HG03457 (cell line): Measurements from ENCODE around the gene GTSF1L.
"Not testable (repeated sequence)": the region's sequence is repeated elsewhere in the genome, so short reads cannot be mapped to it uniquely, and the experiment has no call there.

Experiments used
- ATAC-seq: cut with Tn5 transposase; IDR thresholded peaks from one replicate; pipeline ENCODE4 v1.9.1; 2021; ENCODE audit warnings: moderate number of reproducible peaks; ENCODE audit not compliant: unreplicated experiment

Gene GTSF1L

DNA sequence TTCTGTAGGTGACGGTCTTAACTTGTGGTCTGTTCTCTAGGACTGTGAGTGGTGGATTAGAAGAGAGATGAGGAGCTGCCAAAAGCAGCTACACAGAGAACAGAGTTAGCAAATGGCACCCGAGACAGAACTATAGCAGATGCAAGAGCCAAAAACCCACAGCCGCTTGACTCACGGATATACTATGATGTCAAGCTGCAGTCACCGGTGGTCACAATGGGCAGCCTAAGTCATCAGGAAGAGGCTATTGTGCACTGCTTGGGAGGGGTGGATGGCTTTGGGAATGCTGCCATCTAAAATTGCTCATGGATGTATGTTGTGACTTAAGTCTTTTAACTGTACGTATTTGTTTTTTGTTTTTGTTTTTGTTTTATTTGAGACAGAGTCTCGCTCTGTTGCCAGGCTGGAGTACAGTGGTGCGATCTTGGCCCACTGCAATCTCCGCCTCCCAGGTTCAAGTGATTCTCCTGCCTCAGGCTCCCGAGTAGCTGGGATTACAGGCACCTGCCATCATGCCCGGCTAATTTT, at the start of gene GTSF1L:
Gene GTSF1L, minus strand, starts transcription at position 192 of the 528 bp plus-strand sequence. CDS start 308 bp downstream, outside the sequence.
- ATAC-seq: no peak

DNA sequence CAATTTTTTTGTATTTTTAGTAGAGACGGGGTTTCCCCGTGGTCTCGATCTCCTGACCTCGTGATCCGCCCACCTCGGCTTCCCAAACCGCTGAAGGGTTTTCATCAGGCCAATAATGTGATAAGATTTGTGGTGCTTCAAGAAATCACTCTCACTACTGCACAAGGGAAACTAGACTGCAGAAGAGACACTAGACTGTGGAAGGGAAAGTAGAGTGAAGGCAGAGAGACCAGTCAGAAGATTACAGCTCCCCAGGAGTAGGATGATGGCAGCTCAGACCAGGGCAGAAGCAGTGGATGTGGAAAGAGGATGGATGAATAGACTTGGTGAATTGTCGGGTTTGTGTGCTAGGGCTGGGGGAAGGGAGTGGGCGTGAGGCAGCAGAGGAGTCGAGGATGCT, 48.0 kb upstream of the GTSF1L start:
- no peak for ATAC-seq

DNA sequence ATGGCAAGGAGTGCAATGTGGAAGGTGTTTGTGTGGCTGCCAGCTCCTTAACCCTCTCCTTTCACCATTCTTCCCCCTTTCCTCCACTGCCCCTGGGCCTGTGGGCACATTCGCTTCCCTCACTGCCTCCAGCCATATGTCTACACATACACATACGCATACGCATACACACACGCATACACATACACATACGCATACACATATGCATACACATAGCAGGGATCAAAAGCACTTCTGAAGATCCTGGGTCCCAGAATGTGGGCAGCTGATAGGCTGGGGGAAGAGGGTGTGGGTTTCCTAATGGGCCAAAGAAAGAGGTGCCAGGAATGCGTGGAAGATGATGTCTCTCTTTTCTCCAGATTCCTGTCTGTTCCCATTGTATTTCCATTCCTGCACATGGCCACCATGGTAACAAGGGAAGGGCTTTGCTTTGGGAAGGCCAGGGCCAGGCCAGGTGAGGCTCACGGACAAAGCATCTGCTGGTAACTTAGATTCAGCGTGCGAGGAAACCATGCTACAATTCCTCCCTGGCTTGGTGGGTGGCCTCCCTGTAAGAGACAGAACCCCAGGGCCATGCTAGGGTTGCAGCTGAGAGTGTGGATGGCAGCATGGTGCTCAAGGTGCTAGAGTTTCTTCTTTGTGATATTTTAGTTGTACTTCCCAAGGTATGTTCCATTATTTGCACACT, 44.8 kb upstream of the GTSF1L start:
- ATAC-seq: no peak

GRCh38 chr20:43770342-43770741, 43.5 kb upstream of the GTSF1L start:
- ATAC-seq: no peak

DNA sequence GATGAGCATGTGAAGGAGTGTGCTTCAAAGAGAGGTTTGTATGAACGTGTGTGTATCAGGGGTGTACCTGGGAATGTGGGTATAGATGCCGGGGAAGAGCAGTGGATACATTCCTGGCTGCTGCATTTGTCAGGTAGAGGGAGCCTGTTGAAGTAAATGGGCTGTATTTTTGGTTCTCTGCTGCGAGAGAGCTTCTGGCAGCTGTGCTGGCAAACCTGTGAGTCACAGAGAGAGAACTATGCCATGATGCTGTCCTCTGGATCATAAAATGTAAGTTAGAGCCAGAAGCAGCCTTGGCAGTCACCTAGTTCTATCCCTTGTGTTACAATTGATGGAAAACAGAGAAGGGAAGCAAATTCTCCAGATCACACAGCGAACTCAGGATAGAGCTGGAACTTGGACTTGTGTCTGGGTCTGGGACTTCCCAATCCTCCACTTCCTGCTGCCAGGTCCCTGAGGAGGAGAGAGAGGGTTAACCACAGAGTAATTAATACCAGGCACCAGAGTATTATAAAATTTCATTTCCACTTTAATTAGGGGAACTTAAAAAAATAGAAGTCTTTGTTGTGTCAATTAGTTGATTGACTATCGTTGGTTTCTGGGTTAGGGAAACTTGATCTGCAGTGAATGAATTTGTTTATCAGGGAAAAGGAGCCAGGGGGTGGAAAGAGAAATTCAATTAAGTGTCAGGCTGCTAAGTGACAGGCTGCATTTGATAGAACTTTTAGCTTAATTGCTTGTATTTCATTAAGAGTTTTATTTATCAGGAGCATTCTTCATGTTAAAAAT, 41.1 kb upstream of the GTSF1L start:
- ATAC-seq: no peak

- no peak for ATAC-seq
Observed at GRCh38 chr20:43766917-43767316, 40.1 kb upstream of the GTSF1L start.

DNA sequence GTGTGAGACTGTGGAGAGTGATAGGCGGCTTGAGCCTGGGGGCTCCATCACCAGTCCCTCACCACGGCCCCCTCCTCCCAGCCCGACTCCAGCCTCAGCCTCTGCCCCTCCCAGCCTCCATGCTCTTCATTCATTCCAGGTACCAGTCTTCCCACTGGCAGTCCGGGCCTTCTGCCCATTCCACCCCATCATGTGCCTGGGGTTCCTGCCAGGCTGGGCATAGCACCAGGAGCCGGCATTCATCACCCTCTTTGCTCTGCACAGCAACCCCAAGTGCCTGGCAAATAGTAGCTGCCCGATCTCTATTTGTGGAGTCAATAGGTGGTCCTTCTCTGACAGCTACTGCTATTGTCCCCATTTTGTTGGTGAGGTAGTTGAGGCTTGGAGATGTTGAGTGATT, 39.6 kb upstream of the GTSF1L start:
- ATAC-seq: no peak

DNA sequence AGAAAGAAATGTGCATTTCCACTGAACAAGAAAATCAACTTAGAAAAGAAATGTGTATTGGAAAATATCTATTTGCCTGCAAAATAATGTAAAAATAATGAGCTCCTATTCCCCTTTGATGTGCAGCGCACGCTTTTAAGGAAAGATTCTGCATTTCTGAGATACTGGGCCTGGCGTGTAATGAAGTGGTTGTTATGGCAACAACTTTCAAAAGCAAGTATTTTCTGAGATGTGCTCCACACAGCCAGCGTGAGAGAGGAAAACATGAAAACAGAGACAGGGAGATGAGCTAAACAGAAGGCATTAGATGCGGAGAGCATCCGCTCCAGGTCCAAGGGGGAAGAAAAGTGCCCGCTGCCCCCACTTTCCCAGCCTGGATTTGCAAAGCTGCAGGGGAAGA, 39.1 kb upstream of the GTSF1L start:
- no peak for ATAC-seq

- no peak for ATAC-seq
Observed at GRCh38 chr20:43762911-43763310, 36.1 kb upstream of the GTSF1L start.

DNA sequence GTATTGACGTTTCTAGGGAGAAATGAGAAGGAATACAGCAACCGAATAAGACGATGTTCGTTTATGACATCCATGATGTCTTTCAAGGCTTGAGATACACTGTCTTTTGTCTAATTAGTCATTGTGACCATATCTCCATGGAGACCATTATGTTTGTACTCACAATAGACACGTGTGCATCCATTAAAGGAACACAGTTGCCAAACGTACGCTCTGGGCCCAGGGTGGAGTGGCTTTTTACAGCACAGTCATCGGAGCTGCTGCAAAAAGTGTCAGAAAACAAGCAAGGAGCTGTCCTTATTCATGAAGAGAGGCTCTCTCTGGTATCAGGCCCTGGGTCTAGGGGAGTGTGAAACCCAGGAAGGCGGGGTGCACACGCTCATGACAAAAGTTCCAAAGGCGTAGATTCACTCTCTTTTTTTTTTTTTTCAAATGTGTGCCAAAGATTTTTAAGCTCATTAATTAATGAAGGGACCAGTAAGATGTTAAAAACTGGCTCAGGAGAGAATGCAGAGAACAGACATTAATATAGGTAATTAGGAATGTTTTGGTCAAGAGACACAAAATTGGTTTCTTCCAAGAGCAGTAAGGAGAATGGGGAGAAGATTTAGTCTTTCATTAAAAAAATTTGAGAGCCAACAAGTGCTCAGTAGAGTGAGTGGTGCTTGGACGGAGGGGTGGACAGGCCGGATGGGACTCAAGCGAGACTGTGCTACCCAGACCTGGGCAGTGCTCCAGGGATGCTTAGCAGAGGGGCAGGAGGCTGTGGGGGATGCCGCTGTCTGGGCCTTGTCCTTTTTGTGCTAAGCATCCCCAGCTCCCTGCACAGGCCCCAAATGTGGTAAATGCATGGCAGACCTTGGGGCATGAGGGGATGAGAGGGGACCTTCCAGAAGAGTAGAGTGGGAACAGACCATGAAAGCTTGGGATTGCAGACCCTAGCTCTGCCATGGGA, 34.9 kb upstream of the GTSF1L start:
- ATAC-seq: no peak

GRCh38 chr20:43757888-43758287, 31.1 kb upstream of the GTSF1L start:
- ATAC-seq: not testable (repeated sequence)

DNA sequence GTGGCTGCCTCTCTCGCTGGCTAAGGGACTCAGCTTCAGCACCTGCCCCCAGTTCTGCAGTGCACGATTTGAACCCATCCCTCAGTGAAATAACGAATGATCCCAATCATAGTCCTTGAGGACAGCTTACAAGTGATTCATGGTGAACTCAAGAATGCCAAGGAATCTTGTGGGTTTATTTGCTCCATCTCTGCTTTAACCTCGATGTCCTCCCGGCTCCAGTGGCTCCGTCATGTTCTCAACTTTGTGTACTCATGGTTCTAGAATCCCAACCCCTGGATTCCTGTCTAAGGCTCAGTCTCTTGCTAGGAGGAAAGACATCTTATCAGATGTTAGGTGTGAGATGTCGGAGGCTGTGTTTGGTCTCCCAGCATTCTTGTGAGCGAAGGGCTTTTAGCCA, 29.0 kb upstream of the GTSF1L start:
- ATAC-seq: no peak

GRCh38 chr20:43755390-43755789, 28.6 kb upstream of the GTSF1L start:
- ATAC-seq: no peak

GRCh38 chr20:43752561-43753301, 25.9 kb upstream of the GTSF1L start:
- ATAC-seq: peak; percentile 40

DNA sequence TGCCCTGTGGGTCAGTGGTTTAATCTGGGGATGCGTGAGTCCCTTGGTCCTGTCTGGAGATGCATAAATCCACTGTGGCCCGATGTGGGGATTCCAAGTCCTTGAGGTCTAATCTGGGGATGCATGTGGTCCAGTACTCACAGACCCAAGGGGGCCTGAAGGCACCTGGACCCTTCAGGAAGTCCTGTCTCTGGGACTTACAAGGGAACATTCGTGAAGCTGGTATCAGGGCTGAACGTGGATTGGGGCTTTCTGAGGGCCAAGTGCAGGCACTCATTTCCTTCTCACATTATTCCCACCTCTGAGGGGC, 25.2 kb upstream of the GTSF1L start:
- no peak for ATAC-seq

DNA sequence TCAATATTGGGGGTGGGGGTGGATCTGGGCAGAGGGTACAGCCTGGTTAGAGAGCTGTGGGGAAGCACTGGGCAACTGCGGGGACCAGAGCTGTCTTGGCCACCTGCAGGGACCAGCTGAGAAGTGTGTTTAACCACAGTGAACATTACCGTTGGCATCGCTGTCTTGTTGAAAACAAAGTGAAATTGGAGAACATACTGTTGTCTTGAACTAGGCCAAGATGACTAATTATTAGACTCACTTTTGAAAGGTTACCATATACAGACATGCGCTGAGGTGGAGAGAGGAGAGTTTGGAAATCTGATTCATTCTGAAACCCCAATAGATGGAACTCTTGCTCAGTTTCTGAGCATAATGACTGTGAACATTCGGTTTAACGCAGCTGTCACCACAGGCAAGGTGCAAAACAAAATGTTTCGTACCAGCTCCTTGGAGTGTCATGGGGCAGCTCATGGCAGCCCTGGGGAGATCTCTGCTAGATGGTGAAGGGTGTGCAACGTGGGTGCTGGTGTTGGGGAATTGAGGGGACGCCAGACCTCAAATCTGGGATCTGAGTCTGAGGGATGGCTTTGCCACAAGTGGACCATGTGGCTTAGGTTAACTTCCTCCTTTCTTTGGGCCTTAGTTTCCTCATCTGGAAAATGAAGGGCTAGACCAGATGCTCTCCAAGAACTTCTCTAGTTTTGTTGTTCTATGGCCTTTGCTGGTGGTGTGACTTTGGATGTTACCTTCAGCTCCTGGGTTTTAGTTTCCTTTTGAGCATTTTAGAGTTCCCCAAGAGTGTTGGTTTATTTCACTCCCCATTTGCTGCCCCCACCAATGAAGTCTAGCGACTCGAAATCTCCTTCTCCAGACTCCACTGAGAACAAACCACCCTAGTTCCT, 24.6 kb upstream of the GTSF1L start:
- peak; percentile 74 for ATAC-seq

GRCh38 chr20:43750774-43751166, 24.0 kb upstream of the GTSF1L start:
- ATAC-seq: no peak

DNA sequence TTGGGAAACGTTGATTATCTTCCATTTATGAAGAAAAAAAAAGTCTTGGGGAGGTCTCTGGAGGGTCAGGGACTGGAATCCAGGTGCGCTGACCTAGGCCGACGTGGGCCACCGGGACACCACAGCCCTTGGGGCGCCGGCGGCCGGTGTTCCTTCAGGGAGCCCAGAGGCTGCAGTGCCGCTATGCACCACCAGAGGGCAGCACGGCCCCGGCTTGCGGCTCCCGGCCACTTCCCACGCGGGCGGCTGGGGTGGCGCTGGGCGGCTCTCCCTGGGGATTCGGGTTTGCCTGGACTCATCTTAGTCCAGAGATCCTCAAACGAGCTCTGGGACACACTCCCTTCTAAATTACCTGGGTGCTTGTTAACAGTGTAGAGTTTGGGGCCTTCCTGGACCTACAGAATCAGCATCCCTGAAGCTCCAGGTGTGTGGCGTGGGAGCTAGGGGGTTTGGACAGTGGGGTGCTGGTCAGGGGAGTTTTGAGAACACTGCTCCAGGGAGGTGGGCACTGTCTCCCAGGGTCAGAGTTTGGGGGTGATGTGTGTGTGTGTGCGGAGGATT, 23.0 kb upstream of the GTSF1L start:
- no peak for ATAC-seq

DNA sequence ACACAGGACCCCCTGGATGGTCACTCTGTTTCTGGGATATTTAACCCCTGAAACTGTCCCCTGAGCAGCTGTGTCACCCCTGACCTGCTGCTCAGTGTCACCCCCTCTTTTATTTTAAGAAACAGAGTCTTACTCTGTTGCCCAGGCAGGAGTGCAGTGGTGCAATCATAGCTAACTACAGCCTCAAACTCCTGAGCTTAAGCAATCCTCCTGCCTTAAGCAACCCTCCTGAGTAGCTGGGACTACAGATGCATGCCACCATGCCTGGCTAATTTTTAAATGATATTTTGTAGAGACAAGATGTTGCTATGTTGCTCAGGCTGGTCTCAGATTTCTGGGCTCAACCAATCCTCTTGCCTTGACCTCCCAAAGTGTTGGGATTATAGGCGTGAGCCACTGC, 21.5 kb upstream of the GTSF1L start:
- ATAC-seq: no peak
